HG03432 (cell line): ENCODE data around the gene CFAP107.

ENCODE experiments used
- ATAC-seq: cut with Tn5 transposase; IDR thresholded peaks from one replicate; pipeline ENCODE4 v1.9.1; 2021; ENCODE audit warnings: mild to moderate bottlenecking, moderate library complexity; ENCODE audit not compliant: unreplicated experiment

The CFAP107 gene

DNA sequence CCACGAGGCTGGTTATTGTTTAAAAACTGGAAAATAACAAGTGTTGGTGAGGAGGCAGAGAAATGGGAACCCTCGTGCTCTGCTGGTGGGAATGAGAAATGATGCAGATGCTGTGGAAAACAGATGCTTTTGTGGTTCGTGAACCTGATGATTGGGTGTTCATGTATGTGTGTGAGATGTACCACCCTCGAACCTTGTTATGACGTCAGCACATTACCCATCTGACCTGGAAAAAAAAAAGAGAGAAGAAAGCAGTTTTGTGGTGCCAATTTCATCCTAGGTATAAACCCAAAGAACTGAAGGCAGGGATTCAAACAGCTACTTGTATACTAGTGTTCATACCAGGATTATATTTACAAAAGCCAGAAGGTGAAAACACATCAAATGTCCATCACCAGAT is 6.4 kb upstream of the CFAP107 start:
- ATAC-seq = no peak

- no peak for ATAC-seq
These were observed 4.1 kb upstream of the CFAP107 start for GRCh38 chr1:12741946-12742345.

DNA sequence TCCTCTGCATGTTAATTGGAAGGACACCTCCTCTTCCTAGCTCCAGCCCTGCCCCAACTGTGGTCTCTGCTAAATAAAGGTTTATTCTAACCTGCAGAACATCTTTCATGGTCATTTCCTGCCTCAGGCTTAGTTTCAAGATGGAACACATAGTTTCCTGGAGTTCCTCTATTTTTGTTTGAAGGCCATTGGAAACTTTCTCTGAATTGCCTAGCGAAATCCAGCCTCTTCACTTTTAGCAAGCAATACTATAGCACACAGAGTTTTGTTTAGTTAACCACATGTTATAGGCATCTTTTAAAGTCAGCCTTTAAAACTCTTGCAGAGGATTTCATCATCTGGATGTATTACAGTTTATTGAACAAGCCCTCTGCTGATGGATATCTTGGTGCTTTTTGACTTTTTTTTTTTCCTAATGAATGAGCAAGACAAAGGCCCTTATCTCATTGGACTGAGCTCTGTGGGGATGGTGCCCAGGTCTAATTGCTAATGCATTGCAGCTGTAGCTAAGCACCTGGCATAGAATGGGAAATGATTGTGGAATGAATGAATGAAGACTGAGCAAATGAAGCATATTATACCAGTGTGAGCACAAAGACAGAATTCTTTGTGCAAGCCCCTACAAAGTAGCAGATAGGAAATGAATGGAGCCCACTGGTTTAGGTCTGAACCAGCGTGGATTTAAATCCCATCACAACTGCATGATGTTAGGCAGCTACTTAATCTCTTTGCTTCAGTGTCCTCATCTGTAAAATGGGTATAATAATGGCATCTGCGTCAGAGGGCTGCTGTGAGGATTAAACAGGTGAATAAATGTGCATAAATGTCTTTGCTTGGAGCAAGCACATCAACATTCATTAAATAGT is 641 bp upstream of the CFAP107 start:
- no peak for ATAC-seq

DNA sequence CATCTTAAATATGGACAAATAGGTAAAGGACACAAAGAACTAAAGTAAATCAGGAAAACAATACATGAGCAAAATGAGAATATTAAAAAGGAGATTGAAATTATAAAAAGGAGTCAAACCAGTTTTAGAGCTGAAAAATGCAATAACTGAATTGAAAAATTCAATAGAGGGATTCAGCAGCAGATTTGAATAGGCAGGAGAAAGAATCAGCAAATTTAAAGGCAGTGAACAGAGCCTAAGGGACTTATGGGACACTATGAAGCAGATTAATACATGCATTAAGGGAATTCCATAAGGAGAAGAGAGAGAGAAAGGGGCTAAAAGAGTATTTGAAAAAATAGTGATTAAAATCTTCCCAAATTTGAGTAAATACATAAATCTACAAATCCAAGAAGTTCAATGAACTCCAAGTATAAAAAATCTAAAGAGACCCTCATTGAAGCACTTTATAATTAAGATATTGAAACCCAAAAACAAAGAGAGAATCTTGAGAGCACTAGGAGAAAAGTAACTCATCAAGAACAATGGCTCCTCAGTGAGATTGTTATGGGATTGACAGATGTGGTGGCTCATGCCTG is 2.9 kb downstream of the CFAP107 start:
- no peak for ATAC-seq

DNA sequence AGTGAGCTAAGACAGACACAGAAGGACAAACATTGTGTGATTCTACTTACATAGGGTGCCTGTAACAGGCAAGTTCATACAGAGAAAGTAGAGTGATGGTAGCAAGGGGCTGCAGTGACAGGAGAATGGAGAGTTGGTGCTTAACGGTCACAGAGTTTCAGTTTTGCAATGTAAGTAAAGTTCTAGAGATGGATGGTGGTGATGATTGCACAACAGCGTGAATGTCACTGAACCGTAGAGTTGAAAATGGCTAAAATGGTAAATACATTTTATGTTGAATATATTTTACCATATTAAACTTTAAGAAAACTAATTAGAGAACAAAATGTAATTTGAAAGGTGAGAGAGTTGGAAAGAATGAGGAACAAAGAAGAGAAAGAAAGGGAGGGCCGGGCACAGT is 8.7 kb downstream of the CFAP107 start:
- no peak for ATAC-seq

- ATAC-seq = no peak
These were observed 10.3 kb downstream of the CFAP107 start for GRCh38 chr1:12756273-12756672.

DNA sequence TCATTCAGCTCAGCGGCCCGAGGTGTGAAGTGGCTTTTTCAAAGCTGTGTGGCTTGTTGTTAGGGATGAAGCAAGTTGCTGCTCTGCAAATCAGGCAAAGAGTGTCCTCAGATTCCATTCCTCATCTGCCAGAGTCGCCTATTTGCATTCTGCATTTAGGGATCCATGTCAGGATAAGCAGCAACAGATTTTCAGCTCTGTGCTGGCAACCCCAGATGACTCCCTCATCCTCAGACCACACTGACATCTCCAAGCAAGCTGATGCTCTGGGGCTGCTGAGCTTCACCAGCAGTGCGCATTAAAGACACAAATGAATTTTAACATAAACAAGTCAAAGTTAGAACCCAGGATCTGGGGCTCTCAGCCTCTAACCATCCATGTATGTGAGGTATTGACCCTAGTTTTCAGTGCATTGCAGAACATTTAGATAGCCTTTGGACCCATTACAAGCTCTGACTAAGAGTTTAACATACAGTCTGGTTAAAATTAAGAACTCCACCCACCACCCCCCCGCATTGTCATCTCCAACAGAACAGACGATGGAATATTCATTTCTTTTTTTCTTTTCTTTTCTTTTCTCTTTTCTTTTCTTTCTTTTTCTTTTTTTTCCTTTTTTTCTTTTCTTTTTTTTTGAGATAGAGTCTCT is 10.9 kb downstream of the CFAP107 start:
- ATAC-seq = no peak

DNA sequence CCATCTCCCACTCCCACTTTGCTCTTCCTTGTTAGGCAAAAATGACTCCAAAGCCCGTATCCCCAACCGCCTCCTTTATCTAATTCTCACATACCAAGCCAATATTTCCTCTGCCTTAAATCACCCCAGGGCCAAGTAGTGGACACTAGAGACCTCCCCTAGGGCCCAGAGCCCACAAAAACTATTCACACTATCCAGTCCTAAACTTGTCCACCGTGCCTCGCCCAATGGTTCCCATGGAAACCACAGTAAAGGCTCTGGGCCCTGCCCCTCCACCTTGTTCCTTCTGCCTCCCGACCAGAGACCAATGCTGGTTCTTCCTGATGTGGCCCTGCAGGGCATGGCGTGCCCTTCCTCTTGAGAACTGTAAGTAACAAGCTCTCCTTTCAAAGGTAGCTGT is 11.8 kb downstream of the CFAP107 start:
- no peak for ATAC-seq

DNA sequence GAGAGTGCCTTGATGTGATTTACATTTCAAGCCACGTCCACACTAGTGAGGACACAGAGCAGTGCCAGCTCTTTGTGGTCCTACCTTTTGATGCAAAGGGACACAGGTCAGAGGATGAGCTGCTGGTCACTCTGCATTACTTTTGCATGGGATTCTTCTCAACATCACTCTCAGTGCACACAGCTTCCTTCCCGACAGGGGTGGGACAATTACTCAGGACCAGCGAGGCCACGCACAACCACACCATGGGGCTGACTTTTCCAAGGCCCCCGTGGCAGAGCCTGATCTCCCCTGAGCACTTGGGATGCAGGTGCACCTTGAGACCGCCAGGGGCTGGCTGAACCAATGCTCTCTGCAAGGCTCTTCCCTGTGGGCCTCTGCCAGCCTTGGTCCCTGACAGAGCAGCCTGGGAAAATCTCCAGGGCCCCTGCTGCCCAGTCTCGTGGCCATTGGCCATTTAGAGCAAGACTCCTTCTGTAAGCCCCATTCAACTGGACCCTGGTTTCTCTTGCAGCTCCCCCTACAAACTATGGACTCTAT is 14.3 kb downstream of the CFAP107 start:
- ATAC-seq = no peak

GRCh38 chr1:12761781-12762180 is 15.8 kb downstream of the CFAP107 start:
- ATAC-seq = no peak

DNA sequence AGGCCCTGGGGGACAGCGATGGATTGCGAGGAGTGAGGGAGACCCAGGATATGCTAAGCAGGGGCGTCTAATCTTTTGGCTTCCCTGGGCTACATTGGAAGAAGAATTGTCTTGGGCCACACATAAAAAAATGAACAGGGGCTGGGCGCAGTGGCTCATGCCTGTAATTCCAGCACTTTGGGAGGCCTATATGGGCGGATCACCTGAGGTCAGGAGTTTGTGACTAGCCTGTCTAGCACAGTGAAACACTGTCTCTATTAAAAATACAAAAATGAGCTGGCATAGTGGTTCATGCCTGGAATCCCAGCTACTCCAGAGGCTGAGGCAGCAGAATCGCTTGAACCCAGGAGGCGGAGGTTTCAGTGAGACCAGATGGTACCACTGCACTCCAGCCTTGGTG is 16.8 kb downstream of the CFAP107 start:
- ATAC-seq = no peak

DNA sequence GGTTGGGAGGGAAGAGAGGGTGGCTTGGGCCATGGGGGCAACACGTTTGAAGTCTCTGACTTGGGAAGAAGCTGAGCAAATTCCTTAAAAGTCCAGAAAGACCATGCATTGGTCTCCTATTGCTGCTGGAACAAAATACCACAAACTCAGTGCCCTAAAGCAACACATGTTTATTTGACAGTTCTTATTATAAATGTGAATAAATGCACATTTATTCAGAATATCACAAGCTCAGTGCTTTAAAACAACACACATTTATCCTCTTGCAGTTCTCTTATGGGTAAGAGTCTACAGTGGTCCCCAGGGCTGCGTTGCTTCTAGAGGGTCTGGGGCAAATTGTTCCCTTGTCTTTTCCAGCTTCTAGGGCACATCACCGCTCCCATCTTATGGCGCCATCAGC is 17.5 kb downstream of the CFAP107 start:
- no peak for ATAC-seq

GRCh38 chr1:12764016-12764415 is 18.0 kb downstream of the CFAP107 start:
- ATAC-seq = no peak

- no peak for ATAC-seq
These were observed 23.0 kb downstream of the CFAP107 start for GRCh38 chr1:12769031-12769430.

- no peak for ATAC-seq
These were observed 24.0 kb downstream of the CFAP107 start for GRCh38 chr1:12769976-12770505.

DNA sequence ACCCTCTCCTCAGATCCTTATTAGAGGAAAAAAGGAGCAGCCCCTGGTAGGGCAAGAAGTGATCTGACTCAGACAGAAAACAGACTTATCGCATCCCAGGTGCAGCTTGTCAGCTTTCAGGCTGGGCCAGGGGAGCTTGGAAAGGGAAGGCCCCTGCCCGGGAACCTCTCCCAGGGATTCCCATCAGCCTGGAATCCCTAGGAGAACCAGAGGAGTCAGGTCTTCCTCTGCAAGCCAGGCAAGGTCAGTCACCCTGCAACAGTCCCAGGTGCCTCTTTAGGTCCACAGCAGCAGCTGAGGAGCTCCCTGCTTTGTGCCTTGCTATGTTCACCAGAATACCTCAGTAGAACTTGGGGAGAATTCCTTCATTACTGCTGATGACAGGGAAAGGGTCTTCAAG is 24.6 kb downstream of the CFAP107 start:
- no peak for ATAC-seq

DNA sequence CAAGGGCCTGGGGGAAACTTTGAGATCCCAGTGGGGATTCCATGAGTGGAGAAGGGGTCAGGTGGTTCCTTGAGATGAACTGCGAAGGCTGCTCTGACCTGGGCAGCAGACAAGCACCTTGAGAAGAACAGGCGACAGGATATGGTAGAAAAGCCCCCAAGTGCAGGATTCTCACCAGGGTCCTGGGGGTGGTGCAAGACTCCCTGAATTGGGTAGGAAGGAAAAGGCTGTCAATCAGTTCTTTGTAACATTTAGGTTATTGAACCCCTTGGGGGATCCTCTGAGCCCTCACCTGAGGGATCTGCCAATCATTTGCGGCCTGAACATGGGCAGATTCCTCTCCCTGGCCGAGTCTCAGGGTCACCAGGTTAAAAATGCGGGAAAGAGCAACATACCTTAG is 25.2 kb downstream of the CFAP107 start:
- no peak for ATAC-seq

GRCh38 chr1:12772520-12772919 is 26.5 kb downstream of the CFAP107 start:
- ATAC-seq = no peak

DNA sequence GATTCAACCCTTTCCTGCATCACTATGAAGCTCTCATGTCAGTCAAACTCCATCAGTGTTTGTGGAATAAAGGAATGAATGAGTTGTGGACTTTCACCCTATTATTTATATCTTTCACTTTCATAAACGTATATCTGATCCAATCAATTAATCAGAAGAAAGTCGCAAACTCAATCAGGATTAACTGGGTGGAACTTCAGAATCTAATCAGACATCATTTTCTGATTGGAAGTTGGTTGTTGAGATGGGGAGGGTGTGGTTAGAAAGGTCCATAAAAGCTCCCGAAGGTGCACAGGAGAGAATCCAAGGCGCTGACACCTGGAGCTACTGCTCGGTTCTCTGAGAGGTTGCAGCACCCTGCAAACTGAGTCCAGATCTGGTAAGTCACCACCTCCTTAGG is 27.4 kb downstream of the CFAP107 start, which contains the start of gene PRAMEF12:
Gene PRAMEF12, plus strand, starts transcription at position 301 of the 400 bp plus-strand sequence. CDS start 1,130 bp downstream, outside the sequence.
- ATAC-seq = no peak

DNA sequence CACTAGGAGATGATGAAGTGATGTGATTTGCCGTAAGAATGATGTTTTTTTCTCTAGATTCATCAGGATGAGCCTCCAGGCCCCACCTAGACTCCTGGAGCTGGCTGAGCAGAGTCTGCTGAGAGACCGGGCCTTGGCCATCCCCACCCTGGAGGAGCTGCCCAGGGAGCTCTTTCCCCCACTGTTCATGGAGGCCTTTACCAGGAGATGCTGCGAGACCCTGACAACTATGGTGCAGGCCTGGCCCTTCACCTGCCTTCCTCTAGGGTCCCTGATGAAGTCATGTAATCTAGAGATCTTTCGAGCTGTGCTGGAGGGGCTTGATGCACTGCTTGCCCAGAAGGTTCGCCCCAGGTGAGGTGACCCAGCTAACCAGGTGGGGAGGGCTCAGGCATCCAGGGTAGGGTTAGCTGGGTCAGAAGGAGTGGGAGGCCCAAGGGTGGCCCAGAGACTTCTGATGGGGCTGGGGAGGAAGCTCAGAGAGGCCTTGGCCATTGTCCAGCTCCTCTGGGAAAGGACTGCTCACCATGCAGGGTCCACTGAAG is 28.9 kb downstream of the CFAP107 start:
- no peak for ATAC-seq

DNA sequence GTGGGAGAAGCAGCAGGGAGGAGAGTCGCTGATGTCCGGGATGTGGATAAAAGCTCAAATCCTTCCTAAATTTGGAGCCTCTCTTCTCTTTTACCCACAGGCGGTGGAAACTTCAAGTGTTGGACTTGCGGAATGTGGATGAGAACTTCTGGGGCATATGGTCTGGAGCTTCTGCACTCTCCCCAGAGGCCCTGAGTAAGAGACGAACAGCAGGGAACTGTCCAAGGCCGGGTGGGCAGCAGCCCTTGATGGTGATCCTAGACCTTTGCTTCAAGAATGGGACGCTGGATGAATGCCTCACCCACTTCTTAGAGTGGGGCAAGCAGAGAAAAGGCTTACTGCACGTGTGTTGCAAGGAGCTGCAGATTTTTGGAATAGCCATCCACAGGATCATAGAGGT is 29.4 kb downstream of the CFAP107 start:
- ATAC-seq = no peak
